Adrenal gland (tissue), 12 donors: Measurements from ENCODE around the gene NIFK. TPM values are rescaled to one million over a fixed set of nuclear protein-coding genes. Genes with fewer than 3 reads are reported as not detected.

Experiments used
- DNase-seq, 7 donors: peaks; one replicate each; pipeline ENCODE4 v3.0.0-alpha.2; 2019 to 2020
- H3K27ac ChIP-seq, 5 donors: fragments of 200-600 bp; sonication (generic) in 4 of 5; 1 replicate in 3 of 5; 2 replicates in 2 of 5; pipeline versions ENCODE4 v1.5.1 to v1.8.0; 2016 to 2020; ENCODE audit warnings: mild to moderate bottlenecking in 1 of 5
- H3K27me3 ChIP-seq: fragments of 200-600 bp; 2 replicates; pipeline ENCODE4 v1.8.0; 2021
- H3K36me3 ChIP-seq, 2 donors: fragments of 200-600 bp; replicated peaks in 1 of 2; 1 replicate in 1 of 2; 2 replicates in 1 of 2; pipeline versions ENCODE4 v1.5.1 to v1.8.0; 2018 to 2022
- H3K4me1 ChIP-seq, 2 donors: fragments of 200-600 bp; replicated peaks in 1 of 2; 1 replicate in 1 of 2; 2 replicates in 1 of 2; pipeline versions ENCODE4 v1.5.1 to v1.8.0; 2018 to 2021
- H3K4me3 ChIP-seq, 4 donors: fragments of 200-600 bp; sonication (generic) in 3 of 4; one replicate each; pipeline ENCODE4 v1.5.1; 2016 to 2018
- H3K9me3 ChIP-seq, 3 donors: fragments of 200-600 bp; sonication (generic) in 1 of 3; replicated peaks in 1 of 3; 1 replicate in 2 of 3; 2 replicates in 1 of 3; pipeline versions ENCODE4 v1.5.1 to v1.8.0; 2016 to 2021
- POLR2A ChIP-seq, 2 donors: fragments of 450-650 bp; IDR thresholded peaks; one replicate each; pipeline ENCODE4 v1.6.1; 2017; ENCODE audit warnings: antibody characterized with exemption in 2 of 2, mild to moderate bottlenecking in 2 of 2, moderate library complexity in 1 of 2
- WGBS, 4 donors: extraction: QIAGEN DNeasy Blood & Tissue Kit in 2 of 4; methylation state at CpG; one replicate each; pipeline versions ENCODE4 v1.1.5 to v1.1.7; 2013 to 2017; 5-methylcytosine and 5-hydroxymethylcytosine counted together
- intact Hi-C, 2 donors: fragments of 100-400 bp; cut with DNase I; formaldehyde crosslinking; loops; one replicate each; pipeline versions ENCODE4 v1.14.1 to v1.15.0; 2022 to 2023
- polyA plus RNA-seq, 3 donors: library from polyadenylated mRNA; stranded (reverse); fragments of 200-250 nt in 2 of 3; fragments of 350-450 nt in 1 of 3; fragmentation: Illumina TruSeq in 1 of 3; extraction: RNeasy Lipid Tissue Mini Kit (QIAGEN cat#74804) in 1 of 3; gene quantifications; one replicate each; pipeline ENCODE4 v1.2.3, GENCODE V29; 2013 to 2014
- total RNA-seq, 9 donors: library from RNA; depleted of rRNA in 4 of 9; stranded (reverse); fragments of >200 nt in 4 of 9; fragments of 120-200 nt in 1 of 9; fragmentation: NEBNext Ultra II Directional in 1 of 9; extraction: Animal tissue kit (Norgen Biotek cat#: 25700) in 1 of 9; gene quantifications; one replicate each; pipeline versions ENCODE4 v1.1.0 to v1.2.4, GENCODE V29; 2013 to 2023
- TF ChIP-seq, protein P1 (sequence below), 6 experiments: fragments of 450-650 bp in 4 of 6; fragments of 200-600 bp in 2 of 6; sonication (generic) in 1 of 6; IDR thresholded peaks; 1 replicate in 5 of 6; 2 replicates in 1 of 6; pipeline versions ENCODE4 v1.5.1 to v1.8.0; 2016 to 2021; ENCODE audit warnings: antibody characterized with exemption in 6 of 6, mild to moderate bottlenecking in 2 of 6, moderate library complexity in 1 of 6
- donor health status: healthy with polysubstance abuse.
- donor health status: Bipolar disorder and iron deficiency.
- donor health status: DM: yes; HTN: yes; CAD: no.
- donor health status: DM: no; HTN: no; CAD: no.
- donor health status: DM: no; HTN: no; CAD: no.
- donor health status: DM: yes; HTN: yes; CAD: no.

Gene NIFK
- total and polyA plus RNA-seq, 12 donors = 13.2 to 134 (median 39.9) TPM

DNA sequence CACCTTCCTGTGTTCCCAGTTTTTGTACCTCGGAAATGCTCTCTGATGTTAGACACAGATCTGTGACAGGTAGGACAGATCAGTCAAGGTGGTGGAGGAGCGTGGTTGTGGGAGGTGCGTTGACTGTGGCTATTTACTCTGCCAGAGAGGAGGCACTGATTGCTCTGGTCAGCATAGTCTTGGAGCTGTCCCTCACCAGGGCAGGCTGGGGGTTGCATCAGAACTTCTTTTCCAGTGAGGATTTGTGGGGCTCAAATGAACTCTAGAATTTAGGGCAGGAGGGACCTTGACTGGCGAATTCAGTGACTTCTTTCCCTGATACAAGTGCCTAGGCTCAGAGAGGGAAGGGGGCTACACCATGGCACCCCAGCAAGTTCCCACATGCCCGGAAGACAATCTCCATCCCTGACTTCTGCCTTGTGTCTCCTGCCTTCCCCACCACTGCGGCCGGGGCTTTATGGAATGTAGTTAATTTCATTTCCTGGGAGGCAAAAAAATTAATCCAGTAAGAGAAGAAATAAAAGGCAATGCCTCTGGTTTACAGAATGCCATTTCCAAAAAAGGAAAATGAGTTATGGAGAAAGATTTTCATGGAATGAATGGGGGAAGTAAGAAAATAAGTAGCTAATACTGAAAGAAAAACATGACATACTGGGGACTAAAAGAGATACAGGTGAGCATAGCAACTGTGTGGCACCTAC is 26.1 kb downstream of the NIFK start:
- H3K27me3 ChIP-seq = no peaks in the 10 kb centered on the region
- 69 to 78% (median 77%) methylated on average over 7 of the region's 7 CpGs for WGBS, 4 donors
- H3K27ac ChIP-seq = no peak overlapping the region
- intact Hi-C loops = loop anchor here (10.0 kb wide), 2 partner anchors 116 to 306 kb away; no protein-coding TSS in a partner anchor
- H3K4me1 ChIP-seq = no peaks in the 10 kb centered on the region
- DNase-seq = no peak
- no peaks in the 10 kb centered on the region for H3K9me3 ChIP-seq
- H3K36me3 ChIP-seq = no peaks in the 10 kb centered on the region
- no peak overlapping the region for H3K4me3 ChIP-seq
- TF ChIP-seq POLR2A (IDR thresholded peaks at IDR 0.05) = no peak
- TF ChIP-seq, protein P1, sequence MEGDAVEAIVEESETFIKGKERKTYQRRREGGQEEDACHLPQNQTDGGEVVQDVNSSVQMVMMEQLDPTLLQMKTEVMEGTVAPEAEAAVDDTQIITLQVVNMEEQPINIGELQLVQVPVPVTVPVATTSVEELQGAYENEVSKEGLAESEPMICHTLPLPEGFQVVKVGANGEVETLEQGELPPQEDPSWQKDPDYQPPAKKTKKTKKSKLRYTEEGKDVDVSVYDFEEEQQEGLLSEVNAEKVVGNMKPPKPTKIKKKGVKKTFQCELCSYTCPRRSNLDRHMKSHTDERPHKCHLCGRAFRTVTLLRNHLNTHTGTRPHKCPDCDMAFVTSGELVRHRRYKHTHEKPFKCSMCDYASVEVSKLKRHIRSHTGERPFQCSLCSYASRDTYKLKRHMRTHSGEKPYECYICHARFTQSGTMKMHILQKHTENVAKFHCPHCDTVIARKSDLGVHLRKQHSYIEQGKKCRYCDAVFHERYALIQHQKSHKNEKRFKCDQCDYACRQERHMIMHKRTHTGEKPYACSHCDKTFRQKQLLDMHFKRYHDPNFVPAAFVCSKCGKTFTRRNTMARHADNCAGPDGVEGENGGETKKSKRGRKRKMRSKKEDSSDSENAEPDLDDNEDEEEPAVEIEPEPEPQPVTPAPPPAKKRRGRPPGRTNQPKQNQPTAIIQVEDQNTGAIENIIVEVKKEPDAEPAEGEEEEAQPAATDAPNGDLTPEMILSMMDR (IDR thresholded peaks at IDR 0.05) = no peak

DNA sequence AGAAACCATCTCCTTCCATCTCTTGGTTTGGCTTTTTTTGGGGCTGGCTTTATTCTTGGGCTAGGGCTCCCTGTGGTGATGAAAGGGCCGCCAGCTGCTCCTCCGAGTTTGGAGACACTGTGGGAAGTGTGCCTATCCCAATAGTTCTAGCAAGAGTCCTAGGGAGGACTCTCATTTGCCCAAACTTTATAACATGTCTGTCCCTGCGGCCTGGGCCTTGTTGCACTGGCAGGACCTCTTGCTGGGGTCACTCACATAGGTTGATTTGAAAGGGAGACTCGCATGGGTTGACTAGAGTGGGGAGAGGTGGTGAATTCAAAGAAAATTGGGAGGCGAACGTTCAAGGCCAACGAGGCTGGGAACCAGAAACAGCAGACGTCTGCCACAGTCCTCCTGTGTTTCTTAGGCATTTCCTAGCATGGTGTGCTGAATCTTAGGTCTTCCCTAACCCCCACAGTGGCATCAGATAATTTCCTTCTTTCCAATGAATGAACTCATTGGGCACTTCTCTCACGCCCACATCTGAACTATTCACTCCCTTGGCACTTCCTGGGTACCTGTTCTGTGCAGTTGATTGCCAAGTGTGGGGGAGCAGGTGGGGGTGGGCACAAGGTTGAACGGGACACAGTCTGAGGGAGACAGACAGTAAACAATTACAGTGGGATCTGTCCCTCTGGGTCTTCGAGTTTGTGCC is 26.8 kb downstream of the NIFK start:
- no peak for DNase-seq
- Histone ChIP-seq H3K9me3 (no peaks in the 10 kb centered on the region), H3K4me1 (no peaks in the 10 kb centered on the region), H3K27ac (no peak overlapping the region), H3K27me3 (no peaks in the 10 kb centered on the region), H3K36me3 (no peaks in the 10 kb centered on the region), H3K4me3 (no peak overlapping the region)
- TF ChIP-seq, protein P1 (IDR thresholded peaks at IDR 0.05) = no peak
- no peak for TF ChIP-seq POLR2A (IDR thresholded peaks at IDR 0.05)
- WGBS, 4 donors = 69 to 79% (median 78%) methylated on average over 11 of the region's 11 CpGs
- intact Hi-C loops = loop anchor here (10.0 kb wide), 2 partner anchors 115 to 305 kb away; no protein-coding TSS in a partner anchor

DNA sequence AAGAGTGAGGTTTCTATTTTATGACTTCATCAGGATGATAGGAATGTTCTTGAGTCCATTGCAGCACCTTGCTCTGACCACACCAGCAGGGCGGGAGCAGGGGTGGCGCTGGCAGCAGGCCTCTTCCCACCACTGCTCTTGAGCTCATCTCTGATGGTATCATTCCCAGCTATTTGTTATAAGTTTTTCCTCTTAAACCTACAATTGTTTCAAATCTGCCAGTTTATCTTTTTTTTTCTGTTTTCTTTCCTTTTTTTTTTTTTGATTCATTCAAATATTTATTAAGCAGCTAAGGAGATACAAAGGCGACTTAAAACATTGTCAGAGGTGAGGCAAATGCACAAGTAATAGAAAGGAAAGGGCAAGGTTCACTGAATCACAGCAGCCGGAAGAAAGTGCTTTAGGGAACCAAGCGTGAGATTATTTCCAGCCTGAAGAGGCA is 28.7 kb downstream of the NIFK start:
- H3K9me3 ChIP-seq = no peaks in the 10 kb centered on the region
- no peak for DNase-seq
- TF ChIP-seq POLR2A (IDR thresholded peaks at IDR 0.05) = no peak
- TF ChIP-seq, protein P1 (IDR thresholded peaks at IDR 0.05) = no peak

DNA sequence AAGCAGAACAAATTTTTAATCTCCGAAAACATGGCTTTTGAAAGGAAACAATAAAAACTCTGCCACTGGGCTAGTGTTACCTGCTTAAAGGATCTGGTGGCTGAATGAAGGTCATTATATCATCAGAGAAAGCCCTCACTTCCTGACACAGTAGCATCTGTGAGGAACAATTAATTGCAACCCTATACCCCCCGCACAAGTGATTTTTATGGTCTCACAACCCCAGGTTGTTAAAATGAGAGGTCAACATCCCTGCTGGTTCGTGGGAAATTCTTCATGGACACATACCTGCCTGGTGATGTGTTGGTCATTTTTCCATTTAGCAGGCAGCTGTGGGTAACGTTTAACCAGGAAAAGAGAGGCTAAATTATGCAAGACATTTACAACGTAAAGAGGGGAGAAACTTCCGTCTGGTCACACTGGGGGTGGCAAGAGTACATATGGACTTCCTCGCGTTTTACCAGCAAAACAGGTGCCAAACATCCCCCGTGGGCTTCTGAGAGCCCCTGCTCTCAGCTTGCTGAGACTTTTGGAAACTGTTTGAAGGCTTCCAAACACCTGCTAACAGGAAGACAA is 29.2 kb downstream of the NIFK start:
- H3K27ac ChIP-seq = no peak overlapping the region
- no peak overlapping the region for H3K4me3 ChIP-seq
- H3K4me1 ChIP-seq = no peaks in the 10 kb centered on the region
- DNase-seq = no peak
- no peaks in the 10 kb centered on the region for H3K27me3 ChIP-seq
- intact Hi-C loops = no loop called here
- no peaks in the 10 kb centered on the region for H3K9me3 ChIP-seq
- TF ChIP-seq POLR2A (IDR thresholded peaks at IDR 0.05) = no peak
- TF ChIP-seq, protein P1 (IDR thresholded peaks at IDR 0.05) = no peak
- no peaks in the 10 kb centered on the region for H3K36me3 ChIP-seq
- WGBS, 4 donors = 68 to 78% (median 74%) methylated on average over 5 to 9 of the region's 9 CpGs

More for the DNA sequence above, 28.7 kb downstream of the NIFK start:
- Histone ChIP-seq H3K4me3 (no peak overlapping the region), H3K36me3 (no peaks in the 10 kb centered on the region), H3K4me1 (no peaks in the 10 kb centered on the region), H3K27me3 (no peaks in the 10 kb centered on the region), H3K27ac (no peak overlapping the region)
- intact Hi-C loops = no loop called here
- 86 to 94% (median 88%) methylated on average over 5 of the region's 5 CpGs for WGBS, 4 donors
